ENCODE data around the gene UBA6.
"Not testable (repeated sequence)": the region's sequence is repeated elsewhere in the genome, so short reads cannot be mapped to it uniquely, and the experiment has no call there.

Gene UBA6

GRCh38 chr4:67700738-67701516 is at the start of gene UBA6:
Gene UBA6 (minus strand): TSS chr4:67701155. CDS start chr4:67701119, 36 bp downstream.
- peak; percentile 97 for DNase-seq
- no peak for TF ChIP-seq GATA1 (IDR thresholded peaks at IDR 0.05; ENCODE audit: low read depth, low read length)
- peak; percentile 51 for TF ChIP-seq POLR2A (IDR thresholded peaks at IDR 0.05; ENCODE audit: low read length)

- no peak for TF ChIP-seq GATA1 (IDR thresholded peaks at IDR 0.05; ENCODE audit: low read depth, low read length)
- no peak for TF ChIP-seq POLR2A (IDR thresholded peaks at IDR 0.05; ENCODE audit: low read length)
- DNase-seq: no peak
These were observed 49.7 kb upstream of the UBA6 start for GRCh38 chr4:67750691-67751090.

- no peak for DNase-seq
- TF ChIP-seq GATA1 (IDR thresholded peaks at IDR 0.05; ENCODE audit: low read depth, low read length) (no peak), POLR2A (IDR thresholded peaks at IDR 0.05; ENCODE audit: low read length) (no peak)
These were observed 48.3 kb upstream of the UBA6 start for GRCh38 chr4:67749286-67749685.

- peak; percentile 42 to 65 for DNase-seq
- TF ChIP-seq GATA1 (IDR thresholded peaks at IDR 0.05; ENCODE audit: low read depth, low read length): no peak
These were observed 46.0 kb upstream of the UBA6 start for GRCh38 chr4:67746797-67747495.

- DNase-seq: no peak
These were observed 43.8 kb upstream of the UBA6 start for GRCh38 chr4:67744561-67745283.

GRCh38 chr4:67743194-67743593 is 42.2 kb upstream of the UBA6 start:
- TF ChIP-seq GATA1 (IDR thresholded peaks at IDR 0.05; ENCODE audit: low read depth, low read length) (no peak), POLR2A (IDR thresholded peaks at IDR 0.05; ENCODE audit: low read length) (no peak)
- DNase-seq: no peak

More at GRCh38 chr4:67744561-67745283, 43.8 kb upstream of the UBA6 start:
- no peak for TF ChIP-seq GATA1 (IDR thresholded peaks at IDR 0.05; ENCODE audit: low read depth, low read length)
- TF ChIP-seq POLR2A (IDR thresholded peaks at IDR 0.05; ENCODE audit: low read length): no peak

GRCh38 chr4:67736262-67736661 is 35.3 kb upstream of the UBA6 start:
- DNase-seq: no peak
- TF ChIP-seq POLR2A (IDR thresholded peaks at IDR 0.05; ENCODE audit: low read length) (no peak), GATA1 (IDR thresholded peaks at IDR 0.05; ENCODE audit: low read depth, low read length) (no peak)

- DNase-seq: no peak
- no peak for TF ChIP-seq GATA1 (IDR thresholded peaks at IDR 0.05; ENCODE audit: low read depth, low read length)
- TF ChIP-seq POLR2A (IDR thresholded peaks at IDR 0.05; ENCODE audit: low read length): no peak
These were observed 34.4 kb upstream of the UBA6 start for GRCh38 chr4:67735325-67735724.

- DNase-seq: not testable (repeated sequence)
These were observed 29.6 kb upstream of the UBA6 start for GRCh38 chr4:67730511-67730910.

- TF ChIP-seq GATA1 (IDR thresholded peaks at IDR 0.05; ENCODE audit: low read depth, low read length): no peak
- no peak for TF ChIP-seq POLR2A (IDR thresholded peaks at IDR 0.05; ENCODE audit: low read length)
- peak in 1 of 2 experiments; percentile 39 for DNase-seq
These were observed 26.3 kb upstream of the UBA6 start for GRCh38 chr4:67727124-67727850.

GRCh38 chr4:67725981-67726380 is 25.0 kb upstream of the UBA6 start:
- no peak for DNase-seq
- no peak for TF ChIP-seq GATA1 (IDR thresholded peaks at IDR 0.05; ENCODE audit: low read depth, low read length)
- no peak for TF ChIP-seq POLR2A (IDR thresholded peaks at IDR 0.05; ENCODE audit: low read length)

GRCh38 chr4:67725132-67725531 is 24.2 kb upstream of the UBA6 start:
- TF ChIP-seq GATA1 (IDR thresholded peaks at IDR 0.05; ENCODE audit: low read depth, low read length) (no peak), POLR2A (IDR thresholded peaks at IDR 0.05; ENCODE audit: low read length) (no peak)

GRCh38 chr4:67723949-67724348 is 23.0 kb upstream of the UBA6 start:
- TF ChIP-seq POLR2A (IDR thresholded peaks at IDR 0.05; ENCODE audit: low read length): no peak
- no peak for TF ChIP-seq GATA1 (IDR thresholded peaks at IDR 0.05; ENCODE audit: low read depth, low read length)
- DNase-seq: peak; percentile 9 to 10

More at GRCh38 chr4:67725132-67725531, 24.2 kb upstream of the UBA6 start:
- no peak for DNase-seq

GRCh38 chr4:67723341-67723740 is 22.4 kb upstream of the UBA6 start:
- TF ChIP-seq GATA1 (IDR thresholded peaks at IDR 0.05; ENCODE audit: low read depth, low read length): no peak
- no peak for TF ChIP-seq POLR2A (IDR thresholded peaks at IDR 0.05; ENCODE audit: low read length)
- no peak for DNase-seq
